NCI-H526 treated with DMSO at 0.1 percent for 48 hours (cell line): ENCODE results near the gene CALR3.
"Not testable (repeated sequence)": the region's sequence is repeated elsewhere in the genome, so short reads cannot be mapped to it uniquely, and the experiment has no call there.

Experiments
- DNase-seq: peaks from one replicate; lab custom pipeline; 2025; lab: John Stamatoyannopoulos, UW

Gene CALR3

GRCh38 chr19:16496613-16496983 is 631 bp upstream of the CALR3 start:
- DNase-seq, result no peak

GRCh38 chr19:16486476-16486875 is 9.5 kb downstream of the CALR3 start:
- peak; percentile 83 for DNase-seq

GRCh38 chr19:16482745-16483144 is 13.2 kb downstream of the CALR3 start:
- no peak for DNase-seq

GRCh38 chr19:16477311-16477710 is 18.7 kb downstream of the CALR3 start:
- no peak for DNase-seq

GRCh38 chr19:16476401-16476800 is 19.6 kb downstream of the CALR3 start:
- DNase-seq, result no peak

- DNase-seq, result no peak
Measured at GRCh38 chr19:16473875-16474392, 22.0 kb downstream of the CALR3 start.

GRCh38 chr19:16472992-16473391 is 23.0 kb downstream of the CALR3 start:
- DNase-seq, result no peak

GRCh38 chr19:16472559-16472899 is 23.4 kb downstream of the CALR3 start:
- DNase-seq, result not testable (repeated sequence)

GRCh38 chr19:16470911-16471811 is 24.8 kb downstream of the CALR3 start:
- DNase-seq, result no peak

- DNase-seq, result no peak
Measured at GRCh38 chr19:16470541-16470910, 25.4 kb downstream of the CALR3 start.

- no peak for DNase-seq
Measured at GRCh38 chr19:16467581-16467980, 28.4 kb downstream of the CALR3 start.

- not testable (repeated sequence) for DNase-seq
Measured at GRCh38 chr19:16466802-16467427, 29.1 kb downstream of the CALR3 start.

GRCh38 chr19:16465239-16465638 is 30.7 kb downstream of the CALR3 start:
- DNase-seq, result no peak

GRCh38 chr19:16463991-16464575 is 31.9 kb downstream of the CALR3 start:
- no peak for DNase-seq

- DNase-seq, result no peak
Measured at GRCh38 chr19:16463341-16463990, 32.5 kb downstream of the CALR3 start.

GRCh38 chr19:16462757-16463250 is 33.2 kb downstream of the CALR3 start:
- no peak for DNase-seq

- DNase-seq, result no peak
Measured at GRCh38 chr19:16461630-16462051, 34.3 kb downstream of the CALR3 start.

GRCh38 chr19:16460454-16460853 is 35.5 kb downstream of the CALR3 start:
- no peak for DNase-seq

- no peak for DNase-seq
Measured at GRCh38 chr19:16459680-16460079, 36.3 kb downstream of the CALR3 start.

GRCh38 chr19:16458391-16459341 is 37.3 kb downstream of the CALR3 start:
- no peak for DNase-seq

GRCh38 chr19:16457954-16458331 is 38.0 kb downstream of the CALR3 start:
- DNase-seq, result no peak
